Measurements from ENCODE around the gene TIMP4.
A peak's percentile ranks its signal among the peaks of the same experiment; 100 is the strongest.

The TIMP4 gene

DNA sequence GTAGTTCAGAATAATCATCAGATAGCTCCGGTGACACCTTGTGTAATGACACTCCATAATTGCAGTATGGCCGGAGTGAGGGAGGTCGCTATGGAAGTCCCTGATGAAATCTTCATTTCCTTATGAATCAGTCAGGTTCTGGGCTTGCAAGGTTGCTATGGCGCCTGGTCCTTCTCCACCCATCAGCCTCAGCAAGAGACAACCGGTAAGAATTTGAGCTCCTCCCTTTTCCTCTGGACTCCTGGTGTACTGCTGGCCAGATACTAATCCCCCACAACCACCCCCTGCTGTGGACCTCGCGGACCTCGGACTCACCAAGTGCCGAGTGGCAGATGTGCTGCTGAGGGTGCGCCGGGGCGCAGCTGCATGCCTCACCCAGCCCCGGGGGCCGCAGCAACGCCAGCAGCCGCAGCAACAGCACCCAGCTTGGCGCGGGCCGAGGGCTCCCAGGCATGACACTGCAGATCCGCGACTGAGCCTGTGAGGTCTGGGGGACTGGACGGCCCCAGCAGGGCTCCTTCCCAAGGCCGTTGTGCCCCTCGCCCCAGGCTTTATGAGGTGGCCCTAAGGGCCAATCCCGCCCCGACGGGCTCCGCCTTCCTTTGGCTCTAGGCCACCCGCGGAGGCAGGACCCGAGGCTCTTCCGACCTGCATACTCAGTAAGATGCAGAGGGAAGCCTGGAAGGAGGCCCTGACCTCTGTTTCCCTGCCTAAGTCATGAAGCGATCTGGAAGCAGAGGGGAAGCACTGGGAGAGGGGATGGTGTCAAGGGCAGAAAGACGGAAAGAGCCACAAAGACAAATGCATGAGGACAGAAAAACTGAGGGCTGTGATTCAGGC, at the start of gene TIMP4:
Gene TIMP4 (minus strand): TSS at position 526 of the 840 bp plus-strand sequence. CDS start 72 bp downstream, at position 454.
- peak within 1 kb of the TSS; percentile 49; the same call in 1 of the 2 replicates for H3K27ac ChIP-seq

DNA sequence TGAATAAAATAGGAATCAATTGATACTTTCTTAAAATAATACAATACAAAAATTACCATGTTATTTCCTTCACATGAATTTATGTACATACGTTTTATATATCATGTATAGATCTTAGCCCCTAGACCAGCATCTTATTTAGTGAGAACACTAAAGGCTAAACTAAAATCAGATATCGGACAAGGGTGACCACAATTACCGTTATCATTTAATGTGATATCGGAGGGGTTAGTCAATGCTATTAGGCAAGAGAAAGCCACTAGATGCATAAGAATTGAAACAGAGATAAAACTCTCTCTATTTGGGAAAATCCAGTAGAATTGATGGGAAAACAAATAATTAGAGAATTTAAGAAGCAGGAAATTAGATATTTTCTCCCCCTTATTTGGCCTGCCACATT, 46.5 kb upstream of the TIMP4 start:
- H3K27ac ChIP-seq = no peak overlapping the region
- TF ChIP-seq, protein P1, sequence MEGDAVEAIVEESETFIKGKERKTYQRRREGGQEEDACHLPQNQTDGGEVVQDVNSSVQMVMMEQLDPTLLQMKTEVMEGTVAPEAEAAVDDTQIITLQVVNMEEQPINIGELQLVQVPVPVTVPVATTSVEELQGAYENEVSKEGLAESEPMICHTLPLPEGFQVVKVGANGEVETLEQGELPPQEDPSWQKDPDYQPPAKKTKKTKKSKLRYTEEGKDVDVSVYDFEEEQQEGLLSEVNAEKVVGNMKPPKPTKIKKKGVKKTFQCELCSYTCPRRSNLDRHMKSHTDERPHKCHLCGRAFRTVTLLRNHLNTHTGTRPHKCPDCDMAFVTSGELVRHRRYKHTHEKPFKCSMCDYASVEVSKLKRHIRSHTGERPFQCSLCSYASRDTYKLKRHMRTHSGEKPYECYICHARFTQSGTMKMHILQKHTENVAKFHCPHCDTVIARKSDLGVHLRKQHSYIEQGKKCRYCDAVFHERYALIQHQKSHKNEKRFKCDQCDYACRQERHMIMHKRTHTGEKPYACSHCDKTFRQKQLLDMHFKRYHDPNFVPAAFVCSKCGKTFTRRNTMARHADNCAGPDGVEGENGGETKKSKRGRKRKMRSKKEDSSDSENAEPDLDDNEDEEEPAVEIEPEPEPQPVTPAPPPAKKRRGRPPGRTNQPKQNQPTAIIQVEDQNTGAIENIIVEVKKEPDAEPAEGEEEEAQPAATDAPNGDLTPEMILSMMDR (conservative IDR thresholded peaks at IDR 0.05) = no peak

More for the DNA sequence above, at the start of gene TIMP4:
- TF ChIP-seq, protein P1 (conservative IDR thresholded peaks at IDR 0.05) = no peak

DNA sequence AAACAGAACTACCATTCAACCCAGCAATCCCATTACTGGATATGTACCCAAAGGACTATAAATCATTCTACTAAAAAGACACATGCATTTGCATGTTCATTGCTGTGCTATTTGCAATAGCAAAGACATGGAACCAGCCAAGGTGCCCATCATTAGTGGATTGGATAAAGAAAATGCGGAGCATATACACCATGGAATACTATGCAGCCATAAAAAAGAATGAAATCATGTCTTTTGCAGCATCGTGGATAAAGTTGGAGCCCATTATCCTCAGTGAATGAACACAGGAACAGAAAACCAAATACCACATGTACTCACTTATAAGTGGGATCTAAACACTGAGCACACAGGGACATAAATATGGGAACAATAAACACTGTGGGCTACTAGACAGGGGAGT, 43.1 kb upstream of the TIMP4 start:
- TF ChIP-seq, protein P1 (conservative IDR thresholded peaks at IDR 0.05) = no peak
- H3K27ac ChIP-seq = no peak overlapping the region

DNA sequence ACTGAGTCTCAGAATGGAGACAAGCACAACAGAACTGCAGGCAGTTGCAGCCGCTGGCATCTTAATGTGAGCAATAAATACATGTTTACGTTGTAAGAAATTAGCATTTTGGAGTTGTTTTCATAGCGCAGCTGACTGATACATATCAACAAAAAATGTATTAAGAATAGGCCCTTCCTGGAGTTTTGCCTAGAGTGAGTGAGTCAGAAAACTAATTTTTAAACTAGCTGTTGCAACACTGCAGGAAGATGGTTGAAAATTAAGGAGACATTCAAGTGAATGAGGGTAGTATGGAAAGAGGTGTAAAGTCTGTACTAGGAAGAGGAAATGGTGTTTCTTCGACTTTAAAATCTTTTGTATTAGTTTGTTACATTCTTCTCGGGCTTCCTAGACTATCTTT, 39.6 kb upstream of the TIMP4 start:
- H3K27ac ChIP-seq = no peak overlapping the region
- TF ChIP-seq, protein P1 (conservative IDR thresholded peaks at IDR 0.05) = no peak

DNA sequence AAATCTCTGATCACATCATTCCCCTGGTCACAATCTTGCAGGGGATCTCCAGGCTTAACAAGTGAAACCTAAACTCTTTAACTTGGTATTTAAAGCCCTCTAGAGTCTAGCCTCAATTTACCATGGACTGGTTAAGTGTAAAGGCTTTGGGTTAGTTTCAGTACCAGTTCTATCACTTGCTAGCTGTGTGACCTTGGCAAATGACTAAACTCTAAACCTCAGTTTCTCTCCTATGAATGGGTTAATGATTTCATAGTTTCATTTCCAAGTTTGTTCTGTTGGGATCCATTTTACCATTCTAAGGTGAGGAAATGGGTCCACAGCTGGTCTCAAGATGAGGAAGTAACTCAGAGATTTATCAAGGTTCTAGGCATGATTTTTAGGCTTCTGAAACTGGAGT, 38.8 kb upstream of the TIMP4 start:
- H3K27ac ChIP-seq = no peak overlapping the region
- TF ChIP-seq, protein P1 (conservative IDR thresholded peaks at IDR 0.05) = no peak

DNA sequence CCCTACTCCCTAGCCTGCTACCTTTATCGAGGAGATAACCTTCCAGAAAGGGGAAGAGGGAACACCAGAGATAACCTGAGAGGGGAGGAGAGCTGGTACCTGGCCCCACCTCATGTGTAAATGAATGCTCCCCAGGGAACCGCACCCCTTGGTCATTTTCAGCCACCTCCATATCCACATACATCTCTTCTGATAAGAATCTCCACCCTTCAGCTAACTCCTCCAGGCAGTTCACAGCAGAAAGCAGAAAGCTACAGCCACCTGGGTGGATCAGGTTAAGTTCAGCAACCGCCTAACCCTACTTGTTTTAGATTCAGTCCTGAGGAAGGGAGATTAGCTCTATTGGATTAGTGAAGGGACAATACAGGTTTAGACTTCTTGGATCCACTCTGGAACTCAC, 38.0 kb upstream of the TIMP4 start:
- TF ChIP-seq, protein P1 (conservative IDR thresholded peaks at IDR 0.05) = no peak
- H3K27ac ChIP-seq = no peak overlapping the region

DNA sequence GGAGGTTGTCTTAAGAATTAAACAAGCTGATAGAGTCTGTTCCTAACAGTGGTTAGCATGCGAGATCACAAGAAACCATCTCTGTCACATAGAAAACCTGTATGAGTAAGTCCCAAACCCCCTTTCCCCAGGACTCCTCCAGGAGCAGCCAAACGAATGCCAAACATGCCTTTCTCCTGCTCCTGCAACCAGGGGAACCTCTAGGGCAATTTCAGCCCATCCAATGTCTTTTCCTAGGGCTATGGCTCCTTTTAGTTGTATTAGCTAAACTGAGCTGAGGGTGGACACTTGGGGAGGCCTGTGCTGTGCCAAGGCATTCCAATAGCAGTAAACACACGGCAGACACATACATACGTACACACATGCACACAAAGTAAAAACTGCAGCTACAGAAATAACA, 36.5 kb upstream of the TIMP4 start:
- TF ChIP-seq, protein P1 (conservative IDR thresholded peaks at IDR 0.05) = no peak
- no peak overlapping the region for H3K27ac ChIP-seq

Data from VCaP (cell line).